GM12865 (cell line): Measurements from ENCODE around the gene ATF1.

Experiments used
- DNase-seq: peaks from one replicate; pipeline ENCODE4 v3.0.0; 2010; ENCODE audit warnings: low read depth
- H3K4me3 ChIP-seq: 2 replicates; pipeline ENCODE4 v1.5.1; 2011; ENCODE audit warnings: mild to moderate bottlenecking, low read depth, low read length, control low read depth
- CTCF ChIP-seq: IDR thresholded peaks from 2 replicates; pipeline ENCODE4 v1.5.1; 2011; ENCODE audit warnings: low read length, control low read depth, low read depth, inconsistent platforms; ENCODE audit not compliant: insufficient read depth; ENCODE audit errors: missing control alignments

Gene ATF1

GRCh38 chr12:50725011-50725942 is 38.6 kb upstream of the ATF1 start:
- no peak for TF ChIP-seq CTCF
- DNase-seq = no peak
- H3K4me3 ChIP-seq = no peak overlapping the region

DNA sequence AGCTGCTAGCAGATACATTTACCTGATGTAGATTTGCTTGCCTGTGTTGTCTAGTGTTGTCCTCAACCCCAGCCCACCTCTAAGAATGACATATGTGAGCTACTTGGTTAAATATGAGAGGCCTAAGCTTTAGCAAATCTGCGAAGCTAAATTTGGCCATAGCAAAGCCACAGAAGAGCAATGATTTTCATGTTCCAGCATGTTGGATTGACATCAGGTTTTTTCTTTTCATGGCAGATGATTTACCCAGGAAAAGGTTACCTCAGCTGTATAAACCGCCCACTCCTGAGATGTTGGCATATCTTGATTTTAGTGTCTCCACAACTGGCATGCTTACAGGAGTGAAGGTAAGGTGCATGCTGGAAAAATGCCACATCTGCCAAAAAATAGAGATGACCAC is 36.4 kb upstream of the ATF1 start:
- H3K4me3 ChIP-seq = no peak overlapping the region
- TF ChIP-seq CTCF = no peak
- DNase-seq = no peak

DNA sequence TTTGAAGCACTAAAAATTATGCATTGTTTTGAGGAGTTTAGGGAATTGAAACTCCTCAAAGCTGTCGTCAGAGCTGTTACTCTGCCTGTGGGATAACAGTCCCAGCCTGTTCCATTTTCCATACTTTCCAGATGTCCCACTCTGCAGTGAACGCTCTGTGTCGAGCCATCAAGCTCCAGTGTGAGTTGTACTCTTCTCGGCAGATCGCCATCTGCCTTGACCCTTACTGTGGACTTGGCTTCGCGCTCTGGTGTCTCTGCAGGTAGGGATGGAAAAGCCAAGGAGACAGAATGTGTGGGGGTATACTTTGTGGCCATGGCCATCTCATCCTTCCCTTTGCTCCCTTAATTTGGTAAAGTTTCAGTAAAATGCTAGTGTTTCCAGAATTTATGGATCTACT is 35.5 kb upstream of the ATF1 start:
- H3K4me3 ChIP-seq = no peak overlapping the region
- no peak for DNase-seq
- TF ChIP-seq CTCF = no peak

DNA sequence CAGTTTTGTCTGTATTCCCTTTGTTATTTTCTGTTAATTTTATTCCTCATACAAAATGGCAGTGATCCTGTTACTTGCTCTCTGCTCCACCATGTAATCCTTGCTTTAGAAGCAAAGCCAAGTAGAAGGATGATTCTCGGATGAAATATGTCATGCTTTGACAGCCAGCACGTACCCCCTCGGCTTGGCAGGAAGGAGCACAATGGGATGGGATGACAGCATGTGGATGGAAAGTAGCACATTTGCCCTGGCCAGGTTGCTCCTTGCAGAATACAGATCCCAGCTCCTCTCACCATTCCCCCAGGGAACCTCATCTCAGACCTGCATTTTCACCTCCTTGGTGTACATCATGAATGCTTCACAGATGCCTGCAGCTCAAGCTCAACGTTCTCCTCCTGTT is 35.1 kb upstream of the ATF1 start:
- no peak overlapping the region for H3K4me3 ChIP-seq
- no peak for DNase-seq
- TF ChIP-seq CTCF = no peak

DNA sequence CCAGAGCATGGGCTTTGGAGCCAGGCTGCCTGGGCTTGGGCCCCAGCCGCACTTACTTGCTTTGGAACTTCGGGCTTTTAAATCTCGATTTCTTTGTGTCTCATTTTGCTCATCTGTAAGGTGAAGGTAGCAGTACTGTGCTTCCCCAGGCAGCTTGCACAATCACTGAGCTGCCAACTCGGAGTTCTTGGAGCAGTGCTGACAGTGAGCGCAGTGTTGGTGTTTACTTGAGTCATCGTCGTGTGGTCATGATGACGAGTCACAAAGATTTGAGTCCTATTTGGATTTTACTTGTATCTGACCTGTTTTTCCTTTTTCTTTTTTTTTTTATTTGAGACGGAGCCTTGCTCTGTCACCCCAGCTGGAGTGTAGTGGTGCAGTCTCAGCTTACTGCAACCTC is 31.3 kb upstream of the ATF1 start:
- no peak for DNase-seq
- no peak for TF ChIP-seq CTCF

GRCh38 chr12:50733706-50734105 is 30.2 kb upstream of the ATF1 start:
- no peak for TF ChIP-seq CTCF
- DNase-seq = no peak
- no peak overlapping the region for H3K4me3 ChIP-seq

More for the DNA sequence above, 31.3 kb upstream of the ATF1 start:
- no peak overlapping the region for H3K4me3 ChIP-seq
